ENCODE results near the gene OR9G4. TPM values are rescaled to one million over a fixed set of nuclear protein-coding genes. Genes with fewer than 3 reads are reported as not detected.
A peak's percentile ranks its signal among the peaks of the same experiment; 100 is the strongest.

The OR9G4 gene
- total RNA-seq, 2 donors from 2014 or later = not detected

DNA sequence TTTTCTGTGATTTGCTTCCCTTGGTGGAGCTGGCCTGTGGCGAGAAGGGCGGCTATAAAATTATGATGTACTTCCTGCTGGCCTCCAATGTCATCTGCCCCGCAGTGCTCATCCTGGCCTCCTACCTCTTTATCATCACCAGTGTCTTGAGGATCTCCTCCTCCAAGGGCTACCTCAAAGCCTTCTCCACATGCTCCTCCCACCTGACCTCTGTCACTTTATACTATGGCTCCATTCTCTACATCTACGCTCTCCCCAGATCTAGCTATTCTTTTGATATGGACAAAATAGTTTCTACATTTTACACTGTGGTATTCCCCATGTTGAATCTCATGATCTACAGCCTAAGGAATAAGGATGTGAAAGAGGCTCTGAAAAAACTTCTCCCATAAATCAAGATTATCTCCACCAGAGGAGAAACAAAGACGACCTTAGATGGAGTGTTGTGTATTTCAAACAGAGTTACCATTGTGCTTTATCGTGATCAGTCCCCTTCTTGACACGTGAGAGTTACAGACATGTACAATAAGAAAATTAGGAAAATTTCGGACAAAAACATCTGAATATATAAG, 47.5 kb downstream of the OR9G4 start:
- no peak overlapping the region for H3K27ac Mint-ChIP-seq
- no peaks in the 10 kb centered on the region for H3K27me3 Mint-ChIP-seq
- no peaks in the 10 kb centered on the region for H3K4me1 Mint-ChIP-seq (ENCODE audit: low read depth in 2 of 2)
- ATAC-seq (peak in 1 of 2 donors; percentile 17), DNase-seq (ENCODE audit: low spot score) (no peak)
- H3K4me3 Mint-ChIP-seq = no peak overlapping the region
- no peaks in the 10 kb centered on the region for H3K36me3 Mint-ChIP-seq
- peaks cover 18% of the 10 kb centered on the region for H3K9me3 Mint-ChIP-seq

GRCh38 chr11:56700242-56700913, 48.1 kb downstream of the OR9G4 start:
- Mint-ChIP-seq H3K36me3 (no peaks in the 10 kb centered on the region), H3K4me1 (ENCODE audit: low read depth in 2 of 2) (no peaks in the 10 kb centered on the region), H3K27ac (no peak overlapping the region), H3K9me3 (peaks cover 19% of the 10 kb centered on the region), H3K4me3 (no peak overlapping the region), H3K27me3 (no peaks in the 10 kb centered on the region)
- ATAC-seq (peak; percentile 32 to 41), DNase-seq (ENCODE audit: low spot score) (no peak)

DNA sequence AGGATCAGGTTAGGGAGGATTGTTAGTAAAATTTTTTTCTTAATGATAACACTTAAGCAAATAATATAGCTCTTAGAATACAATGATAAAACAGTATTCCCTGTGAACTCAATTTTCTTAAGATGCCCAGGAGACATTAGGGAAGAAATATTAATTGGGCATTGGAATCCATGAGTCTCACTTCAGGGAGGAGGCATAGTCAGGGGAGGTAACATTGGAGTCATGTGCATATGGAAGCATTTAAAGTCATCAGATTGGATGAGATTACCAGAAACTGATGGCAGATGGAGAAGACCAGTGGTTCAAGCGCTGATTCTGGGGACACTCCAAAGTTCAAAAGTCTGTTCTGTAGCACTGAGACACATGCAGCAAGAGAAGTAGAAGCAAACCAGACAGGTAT, 49.7 kb downstream of the OR9G4 start, which contains the start of gene OR9G1:
TSS of gene OR9G1 (plus strand) at position 301 of the 400 bp plus-strand sequence. CDS start 1,293 bp downstream, outside the sequence.
- H3K27ac Mint-ChIP-seq = no peak within 1 kb of the TSS
- no peak within 1 kb of the TSS for H3K4me3 Mint-ChIP-seq
- no peaks in the 10 kb centered on the region for H3K4me1 Mint-ChIP-seq (ENCODE audit: low read depth in 2 of 2)
- H3K27me3 Mint-ChIP-seq = no peaks in the 10 kb centered on the region
- DNase-seq (ENCODE audit: low spot score) (no peak), ATAC-seq (no peak)
- peaks cover 21% of the 10 kb centered on the region for H3K9me3 Mint-ChIP-seq
- H3K36me3 Mint-ChIP-seq = no peaks in the 10 kb centered on the region

- no peaks in the 10 kb centered on the region for H3K27me3 Mint-ChIP-seq
Observed at GRCh38 chr11:56693428-56693827, 55.1 kb downstream of the OR9G4 start.

More at GRCh38 chr11:56693428-56693827, 55.1 kb downstream of the OR9G4 start:
- no peak overlapping the region for H3K27ac Mint-ChIP-seq
- ATAC-seq (no peak), DNase-seq (ENCODE audit: low spot score) (no peak)
- no peak overlapping the region for H3K4me3 Mint-ChIP-seq
- H3K4me1 Mint-ChIP-seq (ENCODE audit: low read depth in 2 of 2) = no peaks in the 10 kb centered on the region
- peaks cover 16% of the 10 kb centered on the region for H3K9me3 Mint-ChIP-seq
- no peaks in the 10 kb centered on the region for H3K36me3 Mint-ChIP-seq

Other genes starting within 250 kb of the OR9G4 start
- gene OR5M11, start 205.4 kb downstream of the OR9G4 start, total RNA-seq = not detected
- not detected for gene OR5M10, start 171.0 kb downstream of the OR9G4 start, total RNA-seq
- gene OR5M1, start 133.8 kb downstream of the OR9G4 start, total RNA-seq = not detected
- gene OR5AP2, start 106.3 kb downstream of the OR9G4 start, total RNA-seq = not detected
- gene OR5AR1, start 85.0 kb downstream of the OR9G4 start, total RNA-seq = not detected
- gene OR9G1, start 49.6 kb downstream of the OR9G4 start, total RNA-seq = not detected
- gene OR5AK2, start 240.2 kb upstream of the OR9G4 start, total RNA-seq = not detected

Measured in natural killer cell treated with Interleukin-12 subunit alpha and Interleukin-12 subunit beta and Interleukin-15 and Interleukin-18, amount 100 ng/mL, for 72 hours (primary cell).